ENCODE measurements around the gene NCK2. TPM values are rescaled to one million over a fixed set of nuclear protein-coding genes. Genes with fewer than 3 reads are reported as not detected.

The NCK2 gene
- total RNA-seq, 1 experiment from 2014 or later = 26.7 TPM

GRCh38 chr2:105776560-105776928, 31.8 kb downstream of the NCK2 start:
- no peak overlapping the region for H3K4me2 ChIP-seq (ENCODE audit: low read length)
- TF ChIP-seq TCF7L2 (IDR thresholded peaks at IDR 0.05; ENCODE audit: borderline replicate concordance, extremely low read depth, insufficient read depth, insufficient read length) = no peak
- no peak for TF ChIP-seq ATF3 (IDR thresholded peaks at IDR 0.05)
- no peak for TF ChIP-seq JUND (IDR thresholded peaks at IDR 0.05)
- TF ChIP-seq EZH2 (IDR thresholded peaks at IDR 0.05) = no peak
- ATAC-seq (no peak), DNase-seq (ENCODE audit: low read depth, low spot score) (no peak)
- H3K9me2 ChIP-seq (ENCODE audit: insufficient read depth) = no peaks in the 10 kb centered on the region
- no peak overlapping the region for H3K9ac ChIP-seq (ENCODE audit: low read length)
- no TSS peak for BruUV-seq (replicated peaks)
- intact Hi-C loops (cut with micrococcal nuclease) = no loop called here
- no peaks in the 10 kb centered on the region for H3K27me3 ChIP-seq (ENCODE audit: insufficient read depth, low read length)
- no peaks in the 10 kb centered on the region; a peak in 1 of 4 replicates for H3K4me1 ChIP-seq (ENCODE audit: control insufficient read depth in 1 of 2, insufficient read depth in 2 of 2, low read length in 2 of 2)
- no peak overlapping the region for H3K27ac ChIP-seq (ENCODE audit: low read depth, low read length)
- peaks cover 20% of the 10 kb centered on the region for H3K79me2 ChIP-seq (ENCODE audit: insufficient read depth, low read length)
- no peak overlapping the region for H3K4me3 ChIP-seq (replicated peaks in 1 of 2; ENCODE audit: low read depth in 1 of 2, low read length in 2 of 2)
- H2AFZ ChIP-seq (ENCODE audit: low read depth, low read length, poor library complexity, severe bottlenecking) = no peak overlapping the region
- ChIA-PET CTCF (no interaction called here), POLR2A (no interaction called here), RAD21 (ENCODE audit: low non-redundant PET in 1 of 2, low total read pairs in 2 of 2, uncharacterized antibody in 2 of 2, unreplicated experiment in 2 of 2) (no interaction called here)
- H3K36me3 ChIP-seq (ENCODE audit: control insufficient read depth in 1 of 2, insufficient read depth in 2 of 2, low read length in 2 of 2) = no peaks in the 10 kb centered on the region
- 0 out of 2 replicates have a peak, but pooled peaks cover 4% of the 10 kb centered on the region for H4K20me1 ChIP-seq (ENCODE audit: insufficient read depth)
- H3K9me3 ChIP-seq (ENCODE audit: control insufficient read depth in 1 of 2, insufficient read depth in 1 of 2, low read depth in 1 of 2, low read length in 2 of 2) = no peaks in the 10 kb centered on the region

GRCh38 chr2:105777031-105777482, 32.3 kb downstream of the NCK2 start:
- TF ChIP-seq ZFX (IDR thresholded peaks at IDR 0.05) (no peak), SP1 (IDR thresholded peaks at IDR 0.05; ENCODE audit: low read depth) (no peak), ATF3 (IDR thresholded peaks at IDR 0.05) (no peak), CTCF (IDR thresholded peaks at IDR 0.05 in 2 of 3, conservative IDR thresholded peaks at IDR 0.05 in 1 of 3; ENCODE audit: borderline replicate concordance in 1 of 3, insufficient read depth in 1 of 3, low read depth in 2 of 3, low read length in 2 of 3) (no peak), RAD21 (IDR thresholded peaks at IDR 0.05; ENCODE audit: low read depth) (no peak)
- Histone ChIP-seq H3K9ac (ENCODE audit: low read length) (no peak overlapping the region), H2AFZ (ENCODE audit: low read depth, low read length, poor library complexity, severe bottlenecking) (no peak overlapping the region), H3K79me2 (ENCODE audit: insufficient read depth, low read length) (peaks cover 15% of the 10 kb centered on the region), H3K4me1 (ENCODE audit: control insufficient read depth in 1 of 2, insufficient read depth in 2 of 2, low read length in 2 of 2) (no peaks in the 10 kb centered on the region; a peak in 1 of 4 replicates), H3K9me3 (ENCODE audit: control insufficient read depth in 1 of 2, insufficient read depth in 1 of 2, low read depth in 1 of 2, low read length in 2 of 2) (no peaks in the 10 kb centered on the region), H3K36me3 (ENCODE audit: control insufficient read depth in 1 of 2, insufficient read depth in 2 of 2, low read length in 2 of 2) (no peaks in the 10 kb centered on the region), H3K9me2 (ENCODE audit: insufficient read depth) (no peaks in the 10 kb centered on the region), H3K4me2 (ENCODE audit: low read length) (no peak overlapping the region), H3K27ac (ENCODE audit: low read depth, low read length) (no peak overlapping the region), H3K27me3 (ENCODE audit: insufficient read depth, low read length) (no peaks in the 10 kb centered on the region), H3K4me3 (replicated peaks in 1 of 2; ENCODE audit: low read depth in 1 of 2, low read length in 2 of 2) (no peak overlapping the region), H4K20me1 (ENCODE audit: insufficient read depth) (0 out of 2 replicates have a peak, but pooled peaks cover 4% of the 10 kb centered on the region)
- intact Hi-C loops (cut with micrococcal nuclease) = no loop called here
- DNase-seq (ENCODE audit: low read depth, low spot score) (no peak), ATAC-seq (no peak)
- BruUV-seq (replicated peaks) = no TSS peak
- ChIA-PET RAD21 (ENCODE audit: low non-redundant PET in 1 of 2, low total read pairs in 2 of 2, uncharacterized antibody in 2 of 2, unreplicated experiment in 2 of 2) (no interaction called here), POLR2A (no interaction called here), CTCF (no interaction called here)
